Cerebellar nuclear complex (tissue), 1 donor: ENCODE data around the gene ZNF525.
A peak's percentile ranks its signal among the peaks of the same experiment; 100 is the strongest.
"Not testable (repeated sequence)": the region's sequence is repeated elsewhere in the genome, so short reads cannot be mapped to it uniquely, and the experiment has no call there.

Experiments
- DNase-seq, 2 experiments: peaks; one replicate each; lab custom pipeline; 2025; lab: John Stamatoyannopoulos, UW

The ZNF525 gene

DNA sequence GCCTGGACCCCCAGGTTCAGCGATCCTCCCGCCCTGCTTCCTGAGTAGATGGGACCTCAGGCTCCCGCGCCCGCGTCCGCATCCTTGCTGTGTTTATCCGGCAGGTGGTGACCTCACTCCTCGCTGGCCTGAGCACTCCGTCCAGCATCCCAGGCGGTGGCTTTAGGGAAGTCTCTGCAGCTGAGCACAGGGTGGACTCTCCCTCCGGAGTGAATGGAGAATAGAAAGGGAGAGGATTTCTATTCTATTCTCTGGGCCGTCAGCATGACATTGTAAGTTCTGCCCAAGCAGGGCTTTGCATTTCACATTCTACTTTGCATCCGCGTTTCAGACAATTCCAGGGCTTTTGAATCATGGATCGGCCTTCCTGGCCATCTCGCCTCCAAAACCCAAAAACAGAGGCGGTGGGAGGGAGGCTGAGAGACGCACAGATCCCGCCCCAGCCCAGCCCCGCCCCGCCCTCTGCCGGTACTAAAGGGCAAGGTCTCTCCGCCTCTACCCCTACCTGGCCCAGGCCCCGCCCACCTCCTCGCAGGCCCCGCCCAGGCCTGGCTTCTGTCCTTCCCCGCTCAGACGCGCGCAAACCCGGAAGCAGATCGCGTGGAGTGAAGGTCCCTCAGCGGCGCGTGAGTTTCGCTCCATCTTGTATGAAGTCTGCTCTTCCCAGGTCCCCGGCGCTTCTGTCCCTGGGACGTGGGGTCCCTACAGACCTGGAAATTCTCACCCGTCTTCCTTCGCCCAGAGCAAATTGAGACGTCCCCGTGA is at the start of gene ZNF525:
Gene ZNF525 (plus strand): TSS at position 572 of the 765 bp plus-strand sequence. CDS start 6,577 bp downstream, outside the sequence.
- DNase-seq: peak; percentile 49 to 68

DNA sequence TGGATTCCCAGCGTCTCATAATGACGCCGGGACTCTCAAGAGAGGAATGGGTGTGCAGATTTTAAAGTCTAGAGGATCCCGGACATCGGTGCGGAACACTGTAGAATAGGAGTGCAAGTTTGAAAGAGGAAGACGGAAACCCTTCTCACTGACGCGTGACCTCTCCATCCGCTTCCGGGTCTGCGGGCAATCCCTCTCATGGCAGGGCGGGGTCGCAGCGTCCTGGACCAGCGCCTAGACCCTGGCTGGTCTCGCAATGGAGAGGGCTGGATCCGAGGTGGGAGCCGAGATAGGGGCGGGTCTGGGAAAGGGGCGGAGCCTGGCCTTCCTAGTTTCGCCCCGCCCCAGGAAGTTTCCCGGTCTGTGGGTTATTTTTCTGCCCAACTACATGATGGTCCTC is 36.5 kb upstream of the ZNF525 start:
- no peak for DNase-seq

DNA sequence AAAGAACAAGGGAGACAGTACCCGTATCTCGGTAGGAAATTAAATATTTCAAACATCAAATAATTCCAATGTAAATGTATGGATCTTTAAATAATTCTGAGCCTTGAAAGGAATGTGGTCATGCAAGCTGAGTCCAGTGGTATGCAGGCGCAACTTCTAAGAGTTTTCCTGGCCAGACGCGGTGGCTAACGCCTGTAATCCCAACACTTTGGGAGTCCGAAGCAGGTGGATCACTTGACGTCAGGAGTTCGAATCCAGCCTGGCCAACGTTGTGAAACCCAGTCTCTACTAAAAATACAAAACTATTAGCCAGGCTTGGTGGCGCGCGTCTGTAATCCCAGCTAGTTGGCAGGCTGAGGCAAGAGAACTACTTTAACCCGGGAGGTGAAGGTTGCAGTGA is 33.0 kb upstream of the ZNF525 start:
- DNase-seq: no peak

DNA sequence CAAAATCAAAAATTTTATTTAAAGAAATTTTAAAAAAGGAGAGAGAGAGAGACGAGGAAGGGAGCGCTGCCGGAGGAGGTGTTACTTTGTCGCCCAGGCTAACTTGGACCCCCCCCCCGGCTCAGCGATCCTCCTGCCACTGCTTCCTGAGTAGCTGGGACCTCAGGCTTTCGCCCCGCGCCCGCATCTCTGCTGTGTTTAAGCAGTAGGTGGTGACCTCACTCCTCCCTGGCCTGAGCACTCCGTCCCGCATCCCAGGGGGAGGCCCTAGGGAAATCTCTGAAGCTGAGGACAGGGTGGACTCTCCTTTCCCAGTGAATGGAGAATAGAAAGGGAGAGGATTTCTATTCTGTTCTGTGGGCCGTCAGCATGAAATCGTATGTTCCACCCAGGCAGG is 32.4 kb upstream of the ZNF525 start:
- DNase-seq: peak in 1 of 2 experiments; percentile 14

DNA sequence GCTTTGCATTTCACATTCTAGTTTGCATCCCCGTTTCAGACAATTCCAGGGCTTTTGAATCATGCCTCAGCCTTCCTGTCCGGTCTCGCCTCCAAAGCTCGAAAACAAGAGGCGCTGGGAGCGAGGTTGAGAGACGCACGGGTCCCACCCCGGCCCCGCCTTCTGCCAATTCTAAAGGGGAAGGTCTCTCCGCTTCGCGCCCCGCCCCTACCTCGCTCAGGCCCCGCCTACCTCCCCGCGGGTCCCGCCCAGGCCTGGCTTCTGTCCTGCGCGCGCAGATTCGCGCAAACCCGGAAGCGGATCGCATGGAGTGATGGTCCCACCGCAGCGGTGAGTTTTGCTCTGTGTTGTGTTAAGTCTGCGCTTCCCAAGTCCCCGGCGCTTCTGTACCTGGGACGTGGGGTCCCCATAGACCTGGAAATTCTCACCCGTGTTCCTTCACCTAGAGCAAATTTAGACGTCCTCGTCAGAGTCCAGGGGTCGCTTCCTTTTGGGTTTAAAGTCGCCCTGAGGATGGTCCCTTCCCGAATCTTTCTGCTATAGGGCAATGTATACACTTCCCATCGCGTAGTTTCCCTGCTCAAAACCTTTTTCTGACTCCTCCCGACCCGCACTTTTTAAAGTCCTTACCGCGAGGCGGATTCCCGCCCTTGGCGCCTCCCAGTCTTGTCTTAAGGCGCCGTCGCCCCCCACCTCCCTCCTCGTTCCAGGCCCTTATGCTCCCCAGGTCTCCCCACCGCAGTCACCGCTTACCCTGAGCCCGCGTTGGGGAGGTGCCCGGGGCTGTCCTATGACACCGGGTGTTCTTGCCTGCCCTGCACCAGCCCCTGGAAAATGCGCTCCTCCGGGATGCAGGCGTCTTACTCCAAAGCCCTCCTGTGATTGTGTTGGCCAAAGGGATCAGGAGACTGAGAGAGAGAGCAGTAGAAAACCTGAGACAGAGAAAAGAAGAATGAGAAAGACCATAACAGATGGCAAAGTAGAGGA is 31.7 kb upstream of the ZNF525 start, which contains the start of gene ZNF845:
Gene ZNF845 (plus strand): TSS at position 287 of the 987 bp plus-strand sequence. CDS start 7,559 bp downstream, outside the sequence.
- DNase-seq: peak; percentile 21 to 74

DNA sequence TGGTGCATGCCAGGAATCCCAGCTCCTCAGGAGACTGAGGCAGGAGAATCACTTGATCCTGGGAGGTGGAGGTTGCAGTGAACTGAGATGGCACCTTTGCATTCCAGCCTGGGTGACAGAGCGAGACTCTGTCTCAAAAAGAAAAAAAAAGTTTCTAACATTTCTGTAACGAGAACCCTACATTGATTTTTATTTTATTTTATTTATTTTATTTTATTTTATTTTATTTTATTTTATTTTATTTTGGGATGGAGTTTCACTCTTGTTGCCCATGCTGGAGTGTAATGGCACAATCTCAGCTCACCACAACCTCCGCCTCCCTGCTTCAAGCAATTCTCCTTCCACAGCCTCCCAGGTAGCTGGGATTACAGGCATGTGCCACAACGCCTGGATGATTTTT is 21.1 kb upstream of the ZNF525 start:
- DNase-seq: not testable (repeated sequence)

DNA sequence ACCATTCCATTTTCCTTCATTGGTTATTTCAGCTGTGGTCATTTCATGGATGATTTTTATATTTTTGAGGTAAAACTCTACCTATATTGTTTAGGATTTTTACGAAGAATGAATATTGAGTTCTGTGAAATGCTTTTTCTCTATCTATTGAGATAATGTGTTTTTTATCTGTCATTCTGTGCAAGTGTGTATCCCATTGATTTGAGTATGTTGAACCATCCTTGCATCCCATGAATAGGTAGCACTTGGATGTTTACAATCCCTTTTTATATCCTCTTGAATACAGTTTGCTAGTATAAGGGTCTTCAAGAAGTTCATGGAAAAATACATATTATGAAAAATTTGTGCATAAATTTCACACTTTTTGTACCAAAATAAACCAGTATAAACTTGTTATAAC is 9.8 kb upstream of the ZNF525 start:
- DNase-seq: no peak

DNA sequence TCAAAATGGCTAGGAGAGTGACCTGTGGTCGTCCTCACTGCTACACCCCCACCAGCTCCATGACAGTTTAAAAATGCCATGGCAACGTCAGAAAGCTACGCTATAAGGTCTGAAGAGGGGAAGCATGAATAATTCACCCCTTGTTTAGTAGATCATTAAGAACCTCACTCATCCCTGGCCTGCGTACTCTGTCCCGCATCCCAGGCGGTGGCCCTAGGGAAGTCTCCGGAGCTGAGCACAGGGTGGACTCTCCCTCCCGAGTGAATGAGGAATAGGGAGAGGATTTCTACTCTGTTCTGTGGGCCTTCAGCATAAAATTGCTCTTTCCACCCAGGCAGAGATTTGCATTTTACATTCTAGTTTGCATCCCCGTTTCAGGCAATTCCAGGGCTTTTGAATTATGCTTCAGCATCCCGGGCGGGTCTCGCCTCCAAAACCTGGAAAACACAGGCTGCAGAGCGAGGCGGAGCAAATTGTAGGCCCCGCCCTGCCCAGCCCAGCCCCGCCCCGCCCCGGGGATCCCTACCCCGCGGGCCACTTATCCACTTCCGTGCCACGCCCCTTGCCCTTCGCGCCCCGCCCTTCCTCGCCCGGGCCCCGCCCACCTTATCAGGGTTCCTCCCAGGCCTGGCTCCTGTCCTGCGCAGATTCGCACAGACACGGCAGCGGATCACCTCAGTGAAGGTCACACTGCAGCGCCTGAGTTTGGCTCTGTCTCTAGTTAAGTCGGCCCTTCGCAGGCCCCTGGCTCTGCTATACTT is 7.5 kb upstream of the ZNF525 start:
- no peak for DNase-seq

DNA sequence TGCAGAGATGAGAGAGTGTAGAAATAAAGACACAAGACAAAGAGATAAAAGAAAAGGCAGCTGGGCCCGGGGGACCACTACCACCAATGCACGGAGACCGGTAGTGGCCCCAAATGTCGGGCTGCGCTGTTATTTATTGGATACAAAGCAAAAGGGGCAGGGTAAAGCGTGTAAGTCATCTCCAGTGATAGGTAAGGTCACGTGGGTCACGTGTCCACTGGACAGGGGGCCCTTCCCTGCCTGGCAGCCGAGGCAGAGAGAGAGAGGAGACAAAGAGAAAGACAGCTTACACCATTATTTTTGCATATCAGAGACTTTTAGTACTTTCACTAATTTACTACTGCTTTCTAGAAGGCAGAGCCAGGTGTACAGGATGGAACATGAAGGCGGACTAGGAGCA is 5.4 kb upstream of the ZNF525 start:
- not testable (repeated sequence) for DNase-seq

DNA sequence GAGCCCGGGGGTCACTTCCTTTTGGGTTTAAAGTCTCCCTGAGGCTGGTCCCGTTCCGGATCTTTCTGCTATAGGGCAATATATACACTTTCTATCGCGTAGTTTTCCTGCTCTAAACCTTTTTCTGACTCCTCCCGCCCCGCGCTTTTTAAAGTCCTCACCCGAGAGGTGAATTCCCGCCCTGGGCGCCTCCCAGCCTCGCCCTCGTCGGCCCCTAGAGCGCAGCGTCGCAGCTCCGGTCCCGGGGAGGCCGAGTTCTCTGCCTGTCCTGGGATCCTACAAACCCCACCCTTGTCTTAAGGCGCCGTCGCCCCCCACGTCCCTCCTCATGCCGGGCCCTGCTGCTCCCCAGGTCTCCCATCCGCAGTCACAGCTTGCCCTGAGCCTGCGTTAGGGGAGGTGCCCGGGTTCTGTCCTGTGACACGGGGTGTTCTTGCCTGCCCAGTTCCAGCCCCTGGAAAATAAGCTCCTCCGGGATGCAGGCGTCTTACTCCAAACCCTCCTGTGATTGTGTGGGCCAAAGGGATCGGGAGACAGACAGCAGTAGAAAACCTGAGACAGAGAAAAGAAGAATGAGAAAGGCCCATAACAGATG is 491 bp downstream of the ZNF525 start:
- DNase-seq: no peak

DNA sequence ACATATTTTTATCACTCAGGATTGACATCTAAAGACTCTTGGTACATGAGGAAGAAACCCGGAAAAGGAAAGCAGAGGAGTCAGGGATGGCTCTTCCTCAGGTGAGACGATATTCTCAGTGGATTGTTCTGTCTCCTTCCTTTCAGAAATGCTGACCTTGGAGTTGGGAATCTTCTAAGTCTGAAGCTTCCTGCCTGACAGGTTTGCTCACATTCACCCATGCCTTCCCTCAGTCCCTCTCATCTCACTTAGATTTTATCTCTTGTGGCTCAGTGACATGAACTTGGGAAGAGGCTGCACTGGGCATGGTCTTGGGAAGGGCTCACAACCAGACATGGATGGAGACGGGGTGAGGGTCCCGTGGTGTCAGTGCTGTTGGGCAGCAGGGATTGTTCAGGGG is 6.7 kb downstream of the ZNF525 start:
- DNase-seq: no peak

DNA sequence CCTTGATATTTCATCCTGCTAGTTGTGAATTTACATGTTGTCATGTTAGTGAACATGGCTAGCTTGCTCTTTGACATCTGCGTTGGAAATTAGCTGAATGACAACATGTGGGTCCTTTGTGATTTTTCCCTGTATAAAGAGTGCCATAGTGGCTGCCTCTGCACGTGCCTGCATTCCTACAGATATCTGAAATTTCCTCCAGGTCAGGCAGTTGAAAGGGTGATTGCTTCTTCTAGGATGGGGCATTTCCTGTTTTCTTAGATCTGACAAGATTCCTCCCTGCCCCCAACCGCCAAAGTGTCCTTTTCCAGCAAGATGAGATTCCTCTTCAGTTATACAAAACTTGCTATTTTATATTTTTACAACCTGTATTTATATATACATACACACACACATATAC is 8.8 kb downstream of the ZNF525 start:
- no peak for DNase-seq

DNA sequence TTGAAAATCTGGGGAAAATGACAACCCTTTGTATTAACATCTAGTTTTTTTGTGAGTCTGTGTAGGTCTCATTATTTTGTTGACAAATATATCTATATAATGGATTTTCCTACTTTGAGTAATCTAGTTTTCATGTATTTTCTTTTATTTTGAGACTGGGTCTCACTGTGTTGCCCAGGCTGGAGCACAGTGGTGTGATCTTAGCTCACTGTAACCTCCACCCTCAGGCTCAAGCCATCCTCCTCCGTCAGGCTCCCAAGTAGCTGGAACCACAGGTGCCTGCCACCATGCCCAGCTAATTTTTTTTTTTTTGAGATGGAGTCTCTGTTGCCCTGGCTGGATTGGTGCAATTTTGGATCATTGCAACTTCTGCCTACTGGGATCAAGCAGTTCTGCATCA is 9.2 kb downstream of the ZNF525 start:
- DNase-seq: no peak

DNA sequence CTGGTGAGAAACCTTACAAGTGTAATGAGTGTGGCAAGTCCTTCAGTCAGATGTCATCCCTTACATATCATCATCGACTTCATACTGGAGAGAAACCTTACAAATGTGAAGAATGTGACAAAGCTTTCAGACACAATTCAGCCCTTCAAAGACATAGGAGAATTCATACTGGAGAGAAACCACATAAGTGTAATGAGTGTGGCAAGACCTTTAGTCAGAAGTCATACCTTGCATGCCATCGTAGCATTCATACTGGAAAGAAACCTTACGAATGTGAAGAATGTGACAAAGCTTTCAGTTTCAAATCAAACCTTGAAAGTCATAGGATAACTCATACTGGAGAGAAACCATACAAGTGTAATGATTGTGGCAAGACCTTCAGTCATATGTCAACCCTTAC is 15.9 kb downstream of the ZNF525 start:
- no peak for DNase-seq

DNA sequence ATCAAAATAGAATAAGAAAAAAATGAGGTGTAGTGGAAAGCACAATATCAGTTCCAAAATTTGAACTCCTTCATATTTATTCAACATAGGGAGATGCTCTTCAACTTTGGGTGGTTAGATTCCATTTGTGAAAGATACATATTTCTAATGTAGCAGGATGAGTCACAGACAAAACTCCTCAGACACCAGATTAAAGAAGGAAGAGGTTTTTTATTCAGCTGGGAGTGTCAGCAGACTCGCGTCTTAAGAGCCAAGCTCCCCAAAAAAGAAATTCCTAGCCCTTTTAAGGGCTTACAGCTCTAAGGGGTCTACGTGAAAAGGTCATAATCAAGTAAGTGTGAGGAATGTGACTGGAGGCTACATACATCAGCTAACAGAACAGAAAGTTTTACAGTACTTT is 22.7 kb downstream of the ZNF525 start:
- DNase-seq: no peak

DNA sequence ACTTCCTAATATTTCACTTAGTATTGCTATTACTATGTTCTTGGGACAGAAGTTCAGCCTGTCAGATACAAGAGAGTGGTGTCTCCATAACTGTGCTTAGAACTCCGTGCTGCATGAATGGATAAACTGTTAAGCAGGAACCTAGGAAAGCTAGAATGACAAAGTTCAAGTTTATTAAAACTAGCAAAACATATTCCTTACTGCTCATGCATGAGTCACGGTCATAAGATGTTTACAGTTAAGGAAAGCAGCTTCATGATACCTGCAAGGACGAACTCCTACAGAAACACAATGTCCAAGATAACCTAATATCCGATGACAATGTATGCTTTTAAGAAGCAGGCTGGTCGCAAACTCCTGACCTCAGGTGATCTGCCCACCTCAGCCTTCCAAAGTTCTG is 23.4 kb downstream of the ZNF525 start:
- no peak for DNase-seq

DNA sequence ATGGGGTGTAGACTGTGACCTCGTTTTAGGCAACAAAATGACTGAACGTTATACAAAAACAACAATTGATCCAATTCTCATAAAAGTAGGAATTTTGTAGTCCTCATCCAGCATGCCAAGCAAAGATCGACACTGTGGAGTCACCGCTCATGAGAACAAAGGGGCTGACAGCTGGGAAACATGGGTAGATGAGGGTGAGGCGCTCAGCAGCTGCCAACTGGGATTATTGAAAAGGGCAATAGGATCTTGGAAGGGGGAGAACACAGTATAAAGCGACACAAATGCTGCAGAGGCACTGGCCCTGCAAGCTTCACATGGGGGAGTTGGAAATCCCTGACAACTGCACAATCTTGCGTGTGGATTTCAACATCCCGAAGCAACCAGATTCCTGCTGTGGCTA is 24.1 kb downstream of the ZNF525 start:
- DNase-seq: no peak

DNA sequence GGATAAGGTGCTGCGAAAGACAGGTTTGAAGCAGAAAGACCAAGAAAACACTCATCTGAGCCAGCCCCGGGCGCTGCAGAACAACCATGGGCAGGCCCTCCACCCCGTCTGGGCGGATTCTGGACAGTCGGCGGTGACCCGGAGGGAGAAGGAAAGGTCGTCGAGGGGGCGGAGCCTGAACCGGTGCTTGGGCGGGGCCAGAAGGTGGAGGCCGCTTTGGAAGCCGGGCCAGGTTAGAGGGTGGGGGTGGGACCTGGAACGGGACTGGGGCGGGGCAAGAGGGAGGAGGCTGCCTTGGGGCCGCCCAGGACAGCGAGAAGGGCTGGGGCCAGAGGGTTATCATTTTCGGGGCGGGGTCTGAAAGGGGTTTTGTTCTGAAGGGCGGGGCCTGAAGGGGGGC is 24.5 kb downstream of the ZNF525 start:
- DNase-seq: no peak

DNA sequence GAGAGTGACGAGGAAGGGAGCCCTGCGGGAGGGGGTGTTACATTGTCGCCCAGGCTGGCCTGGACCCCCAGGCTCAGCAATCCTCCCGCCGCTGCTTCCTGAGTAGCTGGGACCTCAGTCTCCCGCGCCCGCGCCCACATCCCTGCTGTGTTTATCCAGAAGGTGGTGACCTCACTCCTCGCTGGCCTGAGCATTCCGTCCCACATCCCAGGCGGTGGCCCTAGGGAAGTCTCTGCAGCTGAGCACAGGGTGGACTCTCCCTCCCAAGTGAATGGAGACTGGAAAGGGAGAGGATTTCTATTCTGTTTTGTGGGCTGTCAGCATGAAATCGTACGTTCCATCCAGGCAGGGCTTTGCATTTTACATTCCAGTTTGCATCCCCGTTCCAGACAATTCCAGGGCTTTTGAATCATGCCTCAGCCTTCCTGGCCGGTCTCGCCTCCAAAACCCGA is 29.0 kb downstream of the ZNF525 start:
- DNase-seq: no peak

DNA sequence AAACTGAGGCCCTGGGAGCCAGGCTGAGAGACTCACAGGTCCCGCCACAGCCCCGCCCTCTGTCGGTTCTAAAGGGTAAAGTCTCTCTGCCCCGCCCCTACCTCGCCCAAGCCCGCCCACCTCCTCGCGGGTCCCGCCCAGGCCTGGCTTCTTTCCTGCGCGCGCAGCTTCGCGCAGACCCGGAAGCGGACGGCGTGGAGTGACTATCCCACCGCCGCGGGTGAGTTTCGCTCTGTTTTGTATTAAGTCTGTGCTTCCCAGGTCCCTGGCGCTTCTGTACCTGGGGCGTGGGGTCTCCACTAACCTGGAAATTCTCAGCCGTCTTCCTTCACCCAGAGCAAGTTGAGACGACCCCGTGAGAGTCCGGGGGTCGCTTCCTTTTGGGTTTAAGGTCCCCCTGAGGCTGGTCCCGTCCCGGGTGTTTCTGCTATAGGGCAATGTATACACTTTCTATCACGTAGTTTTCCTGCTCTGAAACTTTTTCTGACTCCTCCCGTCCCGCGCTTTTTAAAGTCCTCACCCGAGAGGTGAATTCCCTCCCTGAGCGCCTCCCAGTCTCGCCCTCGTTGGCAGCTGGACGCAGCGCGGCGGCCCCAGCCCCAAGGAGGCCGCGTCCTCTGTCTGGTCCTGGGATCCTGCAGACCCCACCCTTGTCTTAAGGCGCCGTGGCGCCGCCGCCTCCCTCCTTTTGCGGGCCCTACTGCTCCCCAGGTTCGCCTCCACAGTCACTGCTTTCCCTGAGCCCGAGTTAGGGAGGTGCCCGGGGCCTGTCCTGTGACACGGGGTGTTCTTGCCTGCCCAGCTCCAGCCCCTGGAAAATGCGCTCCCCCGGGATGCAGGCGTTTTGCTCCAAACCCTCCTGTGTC is 29.7 kb downstream of the ZNF525 start, which contains the start of gene ZNF765:
Gene ZNF765 (plus strand): TSS at position 176 of the 866 bp plus-strand sequence. CDS start 2,867 bp downstream, outside the sequence.
- DNase-seq: peak in 1 of 2 experiments; percentile 67
